Loucy (cell line): Measurements from ENCODE around the gene TMSB10.

Experiments
- H2AFZ ChIP-seq: fragments of 200-600 bp; sonication (generic); 2 replicates; pipeline ENCODE4 v1.6.0; 2016; ENCODE audit warnings: antibody characterized with exemption, mild to moderate bottlenecking, low read length, moderate library complexity
- H3F3A ChIP-seq: fragments of 200-600 bp; 2 replicates; pipeline ENCODE4 v1.6.0; 2016; ENCODE audit warnings: antibody characterized with exemption, low read depth, mild to moderate bottlenecking
- H3K27me3 ChIP-seq: fragments of 200-600 bp; sonication (generic); 2 replicates; pipeline ENCODE4 v1.6.1; 2014; ENCODE audit warnings: low read length, mild to moderate bottlenecking; ENCODE audit not compliant: insufficient read depth, poor library complexity, severe bottlenecking
- H3K36me3 ChIP-seq: fragments of 200-600 bp; sonication (generic); 2 replicates; pipeline ENCODE4 v1.6.1; 2016; ENCODE audit warnings: low read length; ENCODE audit not compliant: insufficient read depth
- H3K4me1 ChIP-seq: fragments of 200-600 bp; sonication (generic); 2 replicates; pipeline ENCODE4 v1.5.1; 2014; ENCODE audit warnings: low read length, mild to moderate bottlenecking; ENCODE audit not compliant: insufficient read depth, poor library complexity, severe bottlenecking
- H3K4me2 ChIP-seq: fragments of 200-600 bp; sonication (generic); 2 replicates; pipeline ENCODE4 v1.6.0; 2014; ENCODE audit warnings: antibody characterized with exemption, low read length, low read depth, mild to moderate bottlenecking; ENCODE audit not compliant: poor library complexity, severe bottlenecking
- H3K4me3 ChIP-seq: fragments of 200-600 bp; sonication (generic); 2 replicates; pipeline ENCODE4 v1.5.1; 2014; ENCODE audit warnings: low read length, mild to moderate bottlenecking, mixed read lengths; ENCODE audit not compliant: poor library complexity, severe bottlenecking
- H3K79me2 ChIP-seq: fragments of 200-600 bp; sonication (generic); 2 replicates; pipeline ENCODE4 v1.6.1; 2014; ENCODE audit warnings: low read length; ENCODE audit not compliant: insufficient read depth
- H3K9ac ChIP-seq: fragments of 200-600 bp; sonication (generic); 2 replicates; pipeline ENCODE4 v1.6.0; 2014; ENCODE audit warnings: mild to moderate bottlenecking, low read depth, low read length, moderate library complexity; ENCODE audit not compliant: poor library complexity, severe bottlenecking
- H3K9me2 ChIP-seq: fragments of 200-600 bp; sonication (generic); replicated peaks from 2 replicates; pipeline ENCODE4 v1.6.1; 2016; ENCODE audit warnings: low read depth, low read length, mixed read lengths
- H3K9me3 ChIP-seq: fragments of 200-600 bp; sonication (generic); 2 replicates; pipeline ENCODE4 v1.6.1; 2014; ENCODE audit warnings: mild to moderate bottlenecking, antibody characterized with exemption, low read length, low read depth; ENCODE audit not compliant: insufficient read depth
- H4K20me1 ChIP-seq: fragments of 200-600 bp; sonication (generic); 2 replicates; pipeline ENCODE4 v1.6.0; 2014; ENCODE audit warnings: antibody characterized with exemption, low read length, mild to moderate bottlenecking; ENCODE audit not compliant: insufficient read depth, poor library complexity, severe bottlenecking
- CTCF ChIP-seq: fragments of 200-600 bp; sonication (generic); conservative IDR thresholded peaks from 2 replicates; pipeline ENCODE4 v1.5.1; 2014; ENCODE audit warnings: mild to moderate bottlenecking, antibody characterized with exemption, low read length
- EZH2phosphoT487 ChIP-seq: fragments of 200-600 bp; IDR thresholded peaks from 2 replicates; pipeline ENCODE4 v1.6.1; 2018; ENCODE audit warnings: antibody characterized with exemption, mild to moderate bottlenecking, moderate library complexity, borderline replicate concordance

Gene TMSB10

GRCh38 chr2:84857566-84857965 lies 47.9 kb upstream of the TMSB10 start:
- no peaks in the 10 kb centered on the region for H3K9me3 ChIP-seq
- no peak overlapping the region for H3K9ac ChIP-seq
- H3K79me2 ChIP-seq = no peaks in the 10 kb centered on the region
- peaks cover 14% of the 10 kb centered on the region for H3K27me3 ChIP-seq
- no peaks in the 10 kb centered on the region for H3K36me3 ChIP-seq
- H2AFZ ChIP-seq = no peak overlapping the region
- no peak overlapping the region for H3K4me3 ChIP-seq
- H3K9me2 ChIP-seq = no peaks in the 10 kb centered on the region
- no peaks in the 10 kb centered on the region for H4K20me1 ChIP-seq
- no peak overlapping the region for H3K4me2 ChIP-seq
- no peaks in the 10 kb centered on the region for H3K4me1 ChIP-seq
- H3F3A ChIP-seq = no peaks in the 10 kb centered on the region
- TF ChIP-seq CTCF (no peak), EZH2phosphoT487 (no peak)

- H3K9me2 ChIP-seq = no peaks in the 10 kb centered on the region
- no peaks in the 10 kb centered on the region for H3K36me3 ChIP-seq
- H4K20me1 ChIP-seq = no peaks in the 10 kb centered on the region
- no peak overlapping the region for H3K4me3 ChIP-seq
- H3K9me3 ChIP-seq = no peaks in the 10 kb centered on the region
- no peak overlapping the region for H3K4me2 ChIP-seq
- no peak overlapping the region for H2AFZ ChIP-seq
- H3K27me3 ChIP-seq = peaks cover 11% of the 10 kb centered on the region
- no peak for TF ChIP-seq EZH2phosphoT487
- peak; percentile 55 for TF ChIP-seq CTCF
- H3K4me1 ChIP-seq = no peaks in the 10 kb centered on the region
- no peaks in the 10 kb centered on the region for H3F3A ChIP-seq
- H3K9ac ChIP-seq = no peak overlapping the region
- H3K79me2 ChIP-seq = no peaks in the 10 kb centered on the region
Observed at GRCh38 chr2:84858123-84858522, 47.3 kb upstream of the TMSB10 start.

GRCh38 chr2:84858937-84859336 lies 46.5 kb upstream of the TMSB10 start:
- H3F3A ChIP-seq = no peaks in the 10 kb centered on the region
- no peaks in the 10 kb centered on the region for H3K9me2 ChIP-seq
- no peak overlapping the region for H3K4me2 ChIP-seq
- H3K4me1 ChIP-seq = no peaks in the 10 kb centered on the region
- H3K36me3 ChIP-seq = no peaks in the 10 kb centered on the region
- no peak overlapping the region for H3K9ac ChIP-seq
- TF ChIP-seq EZH2phosphoT487 (no peak), CTCF (no peak)
- H3K9me3 ChIP-seq = no peaks in the 10 kb centered on the region
- H3K79me2 ChIP-seq = no peaks in the 10 kb centered on the region
- H4K20me1 ChIP-seq = no peaks in the 10 kb centered on the region
- H2AFZ ChIP-seq = no peak overlapping the region
- H3K27me3 ChIP-seq = peaks cover 11% of the 10 kb centered on the region
- no peak overlapping the region for H3K4me3 ChIP-seq
